GM19455 (cell line): Measurements from ENCODE around the gene THADA.

ENCODE experiments used
- ATAC-seq: cut with Tn5 transposase; IDR thresholded peaks from one replicate; pipeline ENCODE4 v1.9.1; 2021; ENCODE audit not compliant: unreplicated experiment

THADA gene

DNA sequence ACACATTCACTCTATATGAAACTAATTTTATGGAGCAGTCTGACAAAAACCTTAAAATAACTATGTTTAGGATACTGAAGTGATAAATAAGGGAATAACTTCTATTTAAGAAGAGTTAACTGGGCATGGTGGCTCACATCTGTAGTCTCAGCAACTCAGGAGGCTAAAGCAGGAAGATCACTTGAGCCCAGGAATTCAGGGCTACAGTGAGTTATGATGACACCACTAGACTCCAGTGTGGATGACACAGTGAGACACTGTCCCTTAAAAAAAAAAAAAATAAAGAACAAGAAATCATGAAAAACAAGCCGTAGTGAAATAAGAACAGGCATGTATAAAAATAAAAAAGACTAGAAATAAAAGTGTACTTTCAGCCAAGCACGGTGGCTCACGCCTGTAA lies 82.0 kb downstream of the THADA start:
- no peak for ATAC-seq

DNA sequence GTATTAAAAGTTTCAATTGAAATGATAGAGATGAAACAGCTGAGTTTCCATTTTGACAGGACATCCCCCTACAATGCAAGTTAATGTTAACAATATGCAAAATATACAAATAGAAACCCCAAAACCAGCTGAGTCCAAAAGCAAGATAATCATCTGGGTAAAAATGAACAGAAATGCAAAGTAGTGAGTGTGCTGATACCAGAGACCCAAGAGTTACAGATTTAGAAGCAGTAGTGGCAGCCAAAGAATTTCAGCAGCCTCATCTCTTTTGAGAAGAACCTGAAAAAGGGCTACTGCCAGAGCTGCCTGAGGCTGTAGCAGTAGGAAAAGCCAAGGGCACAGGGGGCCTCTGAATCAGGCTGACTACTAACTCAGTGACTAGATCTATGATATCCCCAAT lies 82.6 kb downstream of the THADA start:
- no peak for ATAC-seq

DNA sequence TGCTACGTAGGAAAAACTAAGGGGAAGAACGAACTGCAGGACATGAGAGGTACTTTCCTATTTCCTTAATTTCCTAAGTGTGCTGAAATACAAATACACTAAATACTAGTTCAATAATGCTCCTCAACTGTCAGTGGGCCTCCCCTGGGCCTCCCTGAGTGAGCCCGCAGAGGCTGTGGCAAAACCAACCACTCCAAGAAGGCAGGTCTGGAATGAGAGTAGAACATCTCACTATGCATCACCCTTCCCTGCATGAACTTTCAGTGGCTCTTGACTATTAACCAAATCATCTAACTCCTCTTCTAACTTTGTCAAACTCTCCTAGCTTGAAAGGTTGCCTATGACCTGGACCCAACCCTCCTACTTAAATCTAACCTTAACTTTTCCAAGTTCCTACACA lies 84.6 kb downstream of the THADA start:
- no peak for ATAC-seq

DNA sequence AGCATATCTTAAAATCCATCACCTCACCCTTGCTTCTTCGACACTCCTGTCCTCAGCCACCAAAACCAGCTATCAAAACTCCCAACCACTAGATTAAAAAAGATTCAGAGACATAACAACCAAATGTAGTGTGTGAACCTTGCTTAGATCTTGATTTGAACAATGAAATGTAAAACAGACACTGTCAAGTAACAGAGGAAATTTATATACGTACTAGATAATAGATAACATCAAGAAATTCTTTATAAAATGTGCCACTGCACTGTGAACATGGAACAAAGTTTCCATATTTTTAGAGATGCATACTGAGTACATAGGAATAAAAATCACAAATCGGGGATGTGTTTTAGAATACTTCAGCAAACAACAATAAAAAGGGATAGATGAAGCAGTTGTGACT lies 86.0 kb downstream of the THADA start:
- ATAC-seq: no peak

DNA sequence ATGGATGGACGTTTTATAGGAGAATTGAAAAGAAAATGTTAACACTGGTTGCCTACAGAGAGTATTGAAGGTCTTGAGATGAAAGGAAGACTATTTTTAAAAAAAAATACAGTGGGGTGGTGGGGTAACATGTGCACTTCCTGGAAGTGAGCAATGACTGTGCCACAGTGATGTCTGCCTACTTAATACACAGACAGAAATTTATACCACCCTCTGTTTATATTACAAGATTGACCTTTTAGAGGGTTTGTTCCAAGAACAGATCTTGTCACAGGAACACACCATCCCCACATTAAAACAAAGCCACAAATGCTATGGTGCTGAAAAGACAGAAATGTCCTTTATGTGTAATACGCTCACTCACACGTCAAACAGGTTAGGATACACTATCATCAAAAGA lies 87.6 kb downstream of the THADA start:
- ATAC-seq: no peak

DNA sequence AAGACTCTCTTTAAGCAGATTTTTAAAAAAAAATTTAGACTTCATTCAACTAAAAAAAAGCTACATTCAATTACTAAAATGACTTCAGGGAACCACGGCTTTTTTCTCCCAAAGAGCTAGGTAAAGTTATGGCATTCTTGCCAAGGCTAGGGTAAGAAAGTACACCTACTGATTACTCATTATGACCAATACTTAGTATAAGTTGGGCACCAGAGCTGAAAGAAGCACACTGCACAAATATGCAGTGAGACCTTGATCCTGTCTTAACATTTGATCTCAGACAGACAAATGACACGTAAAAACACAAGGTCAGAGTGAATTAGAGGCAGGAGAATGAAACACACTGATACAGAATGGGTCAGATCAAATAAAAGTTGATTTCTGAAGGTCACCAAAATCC lies 88.7 kb downstream of the THADA start:
- ATAC-seq: no peak

DNA sequence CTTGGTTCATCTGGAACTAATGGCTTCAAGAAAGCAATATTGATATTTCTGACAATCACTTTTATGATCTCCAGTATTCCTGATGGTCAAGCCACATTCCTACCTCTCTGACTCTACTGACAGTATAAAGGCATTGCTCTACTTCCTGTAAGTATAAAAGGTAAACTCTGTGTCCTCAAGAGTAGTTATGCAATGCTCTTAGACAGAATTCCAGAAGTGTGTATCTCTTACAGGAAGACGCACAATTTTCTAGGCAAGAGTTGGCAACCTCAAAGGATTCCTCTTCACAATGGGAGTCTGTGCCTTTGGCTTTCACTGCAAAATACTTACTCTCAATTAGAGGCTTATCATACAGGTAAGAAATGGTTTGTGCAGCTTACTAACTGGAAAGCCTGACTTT lies 100.1 kb downstream of the THADA start:
- ATAC-seq: no peak

DNA sequence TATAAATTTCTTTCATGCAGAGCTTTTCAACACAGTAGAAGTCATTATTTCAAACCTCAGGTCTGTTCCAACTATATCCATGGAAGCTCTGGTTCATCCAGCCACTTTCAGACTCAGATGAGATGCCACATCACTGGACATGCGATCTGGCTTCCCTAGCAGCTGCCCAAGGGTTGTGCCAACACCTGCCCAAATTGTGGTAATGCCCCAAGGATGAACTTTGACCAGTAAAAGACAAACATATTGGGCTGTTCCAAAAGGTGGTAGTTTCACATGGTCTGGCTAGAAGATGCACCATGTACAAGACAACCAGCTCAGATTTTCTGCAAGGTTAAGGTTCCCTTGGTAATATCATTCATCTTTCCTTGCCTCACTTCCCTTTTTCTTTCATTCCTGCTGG lies 101.9 kb downstream of the THADA start:
- no peak for ATAC-seq

DNA sequence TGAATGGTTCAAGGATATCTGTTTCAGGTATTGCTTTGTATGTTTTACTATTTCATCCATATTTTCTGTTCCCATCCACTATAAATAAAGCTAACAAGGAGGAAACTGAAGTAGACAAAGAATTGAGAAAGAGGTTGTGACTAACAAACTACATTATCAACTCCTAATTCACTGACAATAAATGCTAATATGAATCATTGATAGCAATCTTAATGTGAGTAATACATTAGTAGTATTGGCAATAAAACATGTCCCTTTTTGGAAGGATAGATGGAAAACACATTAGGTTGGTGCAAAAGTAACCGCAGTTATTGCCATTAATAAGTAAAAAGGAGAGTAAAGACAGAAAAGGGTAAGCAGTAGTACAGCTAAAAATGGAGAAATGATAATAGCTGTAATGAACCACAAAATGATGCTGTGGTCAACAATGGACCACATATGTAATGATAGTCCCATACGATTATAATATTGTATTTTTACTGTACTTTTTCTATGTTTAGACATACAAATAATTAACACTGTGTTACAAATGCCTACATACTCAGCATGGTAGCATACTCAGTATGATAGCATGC lies 104.7 kb downstream of the THADA start:
- no peak for ATAC-seq

DNA sequence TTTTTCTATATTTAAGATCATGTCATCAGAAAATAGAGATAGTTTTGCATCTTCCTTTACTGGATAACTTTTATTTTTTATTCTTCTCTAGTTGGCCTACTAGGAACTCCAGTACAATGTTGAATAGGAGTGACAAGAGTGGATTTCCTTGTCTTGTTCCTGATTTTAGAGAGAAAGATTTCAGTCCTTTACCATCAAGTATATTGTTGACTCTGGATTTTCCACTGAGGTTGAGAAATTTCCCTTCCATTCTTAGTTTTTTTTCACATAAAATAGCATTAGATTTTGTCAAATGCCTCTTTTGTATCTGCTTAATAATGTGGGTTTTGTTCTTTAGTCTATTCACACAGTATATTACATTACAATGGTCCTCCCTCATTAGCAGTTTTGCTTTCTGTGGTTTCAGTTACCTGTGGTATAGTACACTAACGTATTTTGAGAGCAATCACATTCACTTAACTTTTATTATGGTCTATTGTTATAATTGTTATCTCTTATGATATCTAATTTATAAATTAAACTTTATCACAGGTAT lies 105.5 kb downstream of the THADA start:
- ATAC-seq: no peak

DNA sequence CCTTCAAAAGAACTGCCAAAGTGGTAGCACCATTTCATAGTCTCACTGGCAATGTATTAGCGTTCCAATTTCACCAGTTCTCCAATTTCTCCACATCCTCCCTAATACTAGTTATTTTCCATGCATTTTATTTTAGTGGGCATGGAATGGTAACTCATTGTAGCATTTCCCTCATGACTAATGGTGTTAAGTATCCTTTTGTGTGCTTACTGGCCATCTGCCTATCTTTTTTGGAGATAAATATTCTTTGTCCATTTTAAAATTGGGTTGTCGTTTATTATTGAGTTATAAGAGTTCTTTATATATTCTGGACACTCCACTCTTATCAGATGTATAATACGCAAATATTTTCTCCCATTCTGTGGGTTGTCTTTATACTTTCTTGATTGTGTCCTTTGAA lies 107.1 kb downstream of the THADA start:
- ATAC-seq: no peak

DNA sequence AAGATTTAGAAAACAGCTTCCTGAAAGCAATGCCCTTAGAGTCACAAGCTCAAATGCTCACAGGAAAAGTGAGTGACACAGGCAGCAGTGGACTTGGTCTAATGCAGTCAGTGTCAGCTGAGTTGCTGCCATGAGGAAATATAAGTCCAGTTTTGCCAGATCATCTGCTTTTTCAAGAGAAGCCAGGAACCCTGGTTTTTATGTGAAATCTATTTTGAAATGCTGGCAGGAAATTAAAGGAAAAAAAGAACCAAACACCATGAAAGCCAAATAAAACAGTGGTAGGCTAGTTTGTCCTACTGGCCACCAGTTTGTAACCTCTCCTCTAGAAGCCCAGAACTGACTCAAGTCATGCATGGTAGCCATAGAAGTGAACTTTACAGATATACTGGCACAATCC lies 109.2 kb downstream of the THADA start:
- ATAC-seq: no peak

DNA sequence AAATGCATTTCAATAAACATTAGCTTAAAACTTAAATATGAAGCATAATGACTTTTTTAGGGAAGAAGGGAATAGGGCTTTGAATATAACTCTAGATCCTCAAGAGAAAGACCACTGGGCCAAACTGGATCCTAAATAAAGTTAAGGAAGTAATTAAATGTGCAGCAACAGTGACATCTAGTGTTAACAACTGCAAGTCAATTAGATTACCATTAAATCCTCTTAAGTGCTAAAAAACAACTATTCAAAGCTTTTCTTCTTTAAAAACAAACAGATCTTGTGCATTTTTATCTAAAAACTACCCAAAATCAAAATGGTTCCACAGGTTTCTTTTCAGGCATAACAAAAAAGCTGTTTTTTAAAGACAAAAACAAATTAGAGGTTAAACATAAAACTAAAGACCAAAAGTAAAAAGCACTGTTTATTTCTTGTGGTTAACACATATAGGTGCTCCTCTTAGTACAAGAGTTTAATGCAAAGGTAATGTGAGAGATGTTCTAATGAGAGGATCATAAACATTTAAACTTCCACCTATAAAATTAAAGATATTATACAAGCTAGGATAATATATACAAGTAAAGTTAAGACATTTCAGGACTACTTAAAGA lies 111.4 kb downstream of the THADA start:
- ATAC-seq: no peak

DNA sequence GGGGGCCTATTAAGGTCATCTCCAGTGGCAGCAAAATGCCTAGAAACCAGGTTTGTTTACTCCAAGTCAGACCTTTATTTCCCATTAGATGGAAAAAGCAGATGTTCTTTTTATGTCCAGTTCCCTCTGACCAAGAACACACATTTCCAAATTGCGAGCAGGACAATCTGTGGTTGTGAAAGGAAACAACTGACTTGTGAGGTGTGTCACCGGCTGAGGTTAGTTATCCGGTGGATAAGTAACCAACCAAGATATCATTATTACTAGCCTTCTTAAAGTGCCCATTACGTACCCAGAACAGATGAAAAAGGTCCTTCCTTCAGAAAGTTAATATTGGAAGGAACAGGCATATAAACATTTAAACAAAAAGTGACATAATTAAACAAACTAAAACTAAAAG lies 112.9 kb downstream of the THADA start:
- ATAC-seq: no peak

DNA sequence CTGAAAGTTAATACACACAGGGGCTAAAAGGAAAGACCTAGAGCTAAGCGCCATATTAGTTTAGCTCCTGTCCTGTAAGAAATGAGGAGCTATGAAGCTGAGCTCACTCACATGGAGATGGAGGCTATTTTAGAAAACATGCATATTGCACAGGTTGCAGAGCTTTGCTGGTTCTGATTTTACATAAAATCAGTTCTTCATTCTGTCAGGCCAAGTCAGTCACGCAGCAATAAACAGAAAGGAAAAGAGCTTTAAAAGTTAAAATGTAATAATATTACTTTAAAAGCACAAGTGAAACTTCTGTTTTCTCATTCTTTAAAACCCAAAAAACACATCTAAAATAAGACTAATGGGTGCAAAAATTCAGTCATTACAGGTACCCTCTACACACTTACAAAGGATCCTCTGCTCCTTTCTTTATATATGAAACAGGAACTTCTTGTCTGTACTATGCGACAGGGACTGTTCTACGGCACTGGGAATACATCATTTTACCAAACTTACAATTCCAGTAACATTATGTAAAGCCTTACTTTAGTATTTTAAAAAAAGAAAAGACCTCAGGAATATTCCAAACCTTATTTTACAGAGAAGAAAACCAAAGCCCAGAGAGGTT lies 113.8 kb downstream of the THADA start:
- ATAC-seq: no peak

DNA sequence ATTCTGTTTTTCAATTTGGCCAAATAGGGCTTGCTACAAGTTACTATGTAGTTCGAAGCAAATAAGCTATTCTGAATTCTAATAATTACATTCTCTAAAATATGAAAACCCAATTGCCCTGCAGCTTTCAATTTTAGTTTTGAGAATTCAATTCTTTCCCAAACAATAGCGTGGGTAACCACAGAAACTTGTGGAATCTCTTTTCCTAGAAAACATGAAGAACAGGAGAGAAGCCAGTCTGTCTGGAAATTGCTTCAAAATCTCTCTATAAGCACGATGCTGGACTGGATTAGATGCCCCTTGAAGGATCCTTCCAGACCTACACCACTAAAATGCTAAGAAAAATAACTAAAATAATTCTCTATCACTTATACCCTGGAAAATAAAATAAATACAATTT lies 115.0 kb downstream of the THADA start:
- no peak for ATAC-seq

DNA sequence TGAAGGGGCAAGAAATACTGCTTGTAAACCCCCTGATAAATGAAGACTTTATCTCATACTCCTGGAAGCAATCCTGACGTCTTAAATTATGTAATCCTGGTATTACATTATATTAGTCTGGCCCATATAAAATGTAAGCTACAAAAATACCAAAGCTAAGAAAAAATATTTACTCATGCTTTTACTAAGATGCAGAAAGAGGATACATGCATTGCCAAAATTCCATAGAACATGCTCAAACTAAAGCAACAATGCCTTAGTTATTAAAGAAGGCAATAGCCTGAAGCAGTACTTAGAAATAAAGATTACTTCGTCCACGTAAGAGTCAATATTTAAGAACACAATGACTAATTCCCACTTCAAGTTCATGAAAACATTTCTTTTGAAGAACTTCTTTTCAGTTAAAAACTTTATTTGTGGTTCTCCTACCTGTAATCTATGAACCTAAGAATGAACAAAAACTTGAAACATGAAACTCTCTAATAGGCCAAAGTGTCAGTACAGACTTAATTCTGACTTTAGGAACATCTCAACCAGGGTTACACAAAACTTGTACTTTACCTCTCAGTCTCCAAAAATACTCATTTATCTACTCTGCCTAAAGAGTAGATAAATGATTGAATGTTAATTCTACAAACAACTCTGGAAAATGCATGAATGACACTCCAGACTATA lies 117.3 kb downstream of the THADA start:
- ATAC-seq: no peak

DNA sequence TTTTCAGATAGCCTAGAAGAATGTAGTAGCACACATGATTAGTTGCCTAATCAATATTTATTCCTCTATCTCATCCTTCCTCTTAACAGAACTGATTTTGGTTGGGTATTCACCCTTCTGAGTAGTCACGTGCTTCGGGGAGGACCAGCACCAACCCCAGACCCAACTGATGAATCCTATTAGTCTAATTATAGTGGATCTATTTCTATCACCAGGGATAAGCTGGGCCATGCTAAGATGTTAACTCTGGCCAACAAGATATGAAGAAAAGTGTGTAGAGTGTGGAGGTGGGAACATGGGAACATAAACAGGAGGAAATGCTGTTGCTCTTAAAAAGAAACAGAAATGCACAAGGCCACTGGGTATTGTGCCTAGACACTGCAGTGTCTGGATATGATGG lies 119.9 kb downstream of the THADA start:
- ATAC-seq: no peak

DNA sequence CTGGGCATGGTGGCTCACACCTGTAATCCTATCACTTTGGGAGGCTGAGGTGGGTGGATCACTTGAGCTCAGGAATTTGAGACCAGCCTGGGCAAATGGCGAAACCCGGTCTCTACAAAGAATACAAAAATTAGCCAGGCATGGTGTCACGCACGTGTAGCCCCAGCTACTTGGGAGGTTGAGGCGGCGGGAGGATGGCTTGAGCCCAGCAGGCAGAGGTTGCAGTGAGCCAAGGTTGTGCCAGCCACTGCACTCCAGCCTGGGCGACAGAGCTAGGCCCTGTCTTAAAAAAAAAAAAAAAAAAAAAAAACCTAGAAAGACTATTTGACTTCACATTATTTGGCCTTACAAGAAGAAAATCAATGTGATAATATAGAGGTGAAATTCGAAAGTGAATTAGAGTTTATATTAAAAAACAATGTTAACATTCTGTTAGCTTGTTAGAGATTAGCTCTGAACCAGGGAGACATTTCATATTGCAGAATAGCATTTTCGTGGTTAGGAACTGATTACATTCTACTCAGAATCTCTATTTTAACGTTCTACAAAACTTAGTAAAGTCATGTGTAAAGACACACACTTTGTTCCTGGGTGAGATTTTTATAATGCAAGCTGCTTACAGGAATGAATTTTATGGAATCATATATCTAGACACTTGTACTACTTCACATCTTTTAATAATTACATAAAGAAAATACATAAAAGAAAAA lies 120.5 kb downstream of the THADA start:
- ATAC-seq: no peak

DNA sequence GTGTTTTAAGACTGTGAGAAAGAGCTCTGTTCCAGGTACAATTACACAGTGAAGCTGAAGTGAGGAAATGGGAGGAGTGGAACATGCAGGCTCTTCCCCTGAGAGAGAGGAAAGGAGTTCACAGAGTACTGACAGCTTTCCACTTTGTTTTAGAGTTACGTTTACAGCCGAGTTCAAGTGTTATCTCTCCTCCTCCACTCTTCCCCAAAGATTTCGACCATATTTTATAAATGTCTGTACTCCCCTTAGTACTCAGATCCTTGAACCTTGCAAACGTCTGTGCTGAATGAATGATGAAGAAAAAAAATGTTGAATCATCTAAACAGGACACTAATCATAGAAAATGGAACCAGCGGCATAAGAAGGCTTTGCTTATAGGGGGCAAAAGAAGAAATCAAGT lies 121.6 kb downstream of the THADA start:
- no peak for ATAC-seq

DNA sequence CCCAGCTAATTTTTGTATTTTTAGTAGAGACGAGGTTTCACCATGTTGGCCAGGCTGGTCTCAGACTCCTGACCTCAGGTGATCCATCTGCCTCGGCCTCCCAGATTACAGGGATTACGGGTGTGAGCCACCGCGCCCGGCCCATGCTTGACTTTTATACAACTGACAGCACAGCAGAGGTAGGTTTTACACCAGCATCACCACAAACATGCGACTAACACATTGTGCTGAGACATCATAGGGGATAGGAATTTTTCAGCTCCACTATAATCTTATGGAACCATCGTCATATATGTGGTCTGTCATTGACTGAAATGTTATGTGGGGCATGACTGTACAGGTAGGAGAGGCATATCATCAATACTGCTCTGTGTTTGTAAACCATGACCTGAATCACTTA lies 122.1 kb downstream of the THADA start:
- no peak for ATAC-seq
